ENCODE measurements around the gene CEP55. TPM values are rescaled to one million over a fixed set of nuclear protein-coding genes. Genes with fewer than 3 reads are reported as not detected.

Gene CEP55
- polyA plus RNA-seq, 1 donor (not counting 4 experiments of a cell fraction or from before 2014, with no cell fraction given) = 25.4 TPM

DNA sequence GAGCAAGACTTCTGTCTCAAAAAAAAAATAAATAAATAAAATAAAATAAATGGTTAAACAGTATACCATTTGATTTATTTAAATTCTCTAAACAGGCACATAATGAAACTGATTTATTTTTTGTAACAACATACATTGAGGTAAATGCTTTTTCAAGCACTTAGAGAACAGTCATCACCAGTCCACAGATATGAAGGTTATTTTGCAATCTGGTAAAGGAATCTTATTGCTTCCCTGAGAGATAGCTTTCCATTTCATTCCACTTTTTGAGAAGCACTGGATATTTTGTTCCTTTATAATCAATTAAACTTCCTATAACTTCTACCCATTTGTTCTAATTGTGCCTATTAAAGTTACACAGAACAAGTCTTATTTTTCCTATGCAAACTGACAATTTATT lies 5.2 kb downstream of the CEP55 start:
- dilution Hi-C loops (cut with MboI; ENCODE audit: extremely low pct_ligation_motif_present, low sequenced_read_pairs) = no loop called here
- Histone ChIP-seq H3K4me2 (ENCODE audit: control insufficient read depth, extremely low read depth, insufficient read depth, low read depth, low read length) (no peak overlapping the region), H3K9ac (ENCODE audit: control insufficient read depth, extremely low read depth, insufficient read depth, low read length) (no peak overlapping the region), H3K4me1 (ENCODE audit: control insufficient read depth, extremely low read depth, insufficient read depth, low read length) (peaks cover 13% of the 10 kb centered on the region), H3K79me2 (ENCODE audit: control insufficient read depth, insufficient read depth, low read length) (peaks cover 36% of the 10 kb centered on the region), H2AFZ (ENCODE audit: control insufficient read depth, low read length) (no peak overlapping the region), H3K27me3 (ENCODE audit: control insufficient read depth, extremely low read depth, insufficient read depth, low read length) (no peaks in the 10 kb centered on the region), H4K20me1 (ENCODE audit: control insufficient read depth, extremely low read depth, insufficient read depth, low read length) (no peaks in the 10 kb centered on the region), H3K9me1 (ENCODE audit: control insufficient read depth, extremely low read depth, insufficient read depth, low read length) (peaks cover 3% of the 10 kb centered on the region), H3K4me3 (ENCODE audit: control insufficient read depth in 2 of 3, extremely low read depth in 1 of 3, insufficient read depth in 2 of 3, low read depth in 1 of 3, low read length in 3 of 3) (no peak overlapping the region), H3K36me3 (ENCODE audit: control insufficient read depth in 2 of 2, extremely low read depth in 1 of 2, insufficient read depth in 2 of 2, low read length in 2 of 2) (peaks cover 0 to 4% of the 10 kb centered on the region in 2 experiments), H3K9me3 (ENCODE audit: control insufficient read depth, low read depth, low read length) (no peaks in the 10 kb centered on the region), H3K27ac (ENCODE audit: control insufficient read depth, insufficient read depth, low read length) (no peak overlapping the region)
- DNase-seq (ENCODE audit: low read depth, low spot score) = no peak
- FAIRE-seq = no peak
- TF ChIP-seq EZH2 (IDR thresholded peaks at IDR 0.05; ENCODE audit: low read length) (no peak), CTCF (optimal IDR thresholded peaks at IDR 0.05 in 1 of 3, IDR thresholded peaks at IDR 0.05 in 1 of 3, conservative IDR thresholded peaks at IDR 0.05 in 1 of 3; ENCODE audit: extremely low read depth in 1 of 3, insufficient read depth in 2 of 3, low read length in 3 of 3) (no peak)

GRCh38 chr10:93503075-93503474 lies 6.7 kb downstream of the CEP55 start:
- H3K79me2 ChIP-seq (ENCODE audit: control insufficient read depth, insufficient read depth, low read length) = peaks cover 24% of the 10 kb centered on the region
- dilution Hi-C loops (cut with MboI; ENCODE audit: extremely low pct_ligation_motif_present, low sequenced_read_pairs) = no loop called here
- no peak overlapping the region for H3K4me3 ChIP-seq (ENCODE audit: control insufficient read depth in 2 of 3, extremely low read depth in 1 of 3, insufficient read depth in 2 of 3, low read depth in 1 of 3, low read length in 3 of 3)
- H4K20me1 ChIP-seq (ENCODE audit: control insufficient read depth, extremely low read depth, insufficient read depth, low read length) = no peaks in the 10 kb centered on the region
- no peaks in the 10 kb centered on the region for H3K27me3 ChIP-seq (ENCODE audit: control insufficient read depth, extremely low read depth, insufficient read depth, low read length)
- no peak for TF ChIP-seq CTCF (optimal IDR thresholded peaks at IDR 0.05 in 1 of 3, IDR thresholded peaks at IDR 0.05 in 1 of 3, conservative IDR thresholded peaks at IDR 0.05 in 1 of 3; ENCODE audit: extremely low read depth in 1 of 3, insufficient read depth in 2 of 3, low read length in 3 of 3)
- no peak for TF ChIP-seq EZH2 (IDR thresholded peaks at IDR 0.05; ENCODE audit: low read length)
- H3K4me2 ChIP-seq (ENCODE audit: control insufficient read depth, extremely low read depth, insufficient read depth, low read depth, low read length) = no peak overlapping the region
- peaks cover 0 to 4% of the 10 kb centered on the region in 2 experiments for H3K36me3 ChIP-seq (ENCODE audit: control insufficient read depth in 2 of 2, extremely low read depth in 1 of 2, insufficient read depth in 2 of 2, low read length in 2 of 2)
- no peak overlapping the region for H3K9ac ChIP-seq (ENCODE audit: control insufficient read depth, extremely low read depth, insufficient read depth, low read length)
- H3K9me1 ChIP-seq (ENCODE audit: control insufficient read depth, extremely low read depth, insufficient read depth, low read length) = peaks cover 2% of the 10 kb centered on the region
- FAIRE-seq (no peak), DNase-seq (ENCODE audit: low read depth, low spot score) (no peak)
- H2AFZ ChIP-seq (ENCODE audit: control insufficient read depth, low read length) = no peak overlapping the region
- peaks cover 5% of the 10 kb centered on the region for H3K4me1 ChIP-seq (ENCODE audit: control insufficient read depth, extremely low read depth, insufficient read depth, low read length)
- no peak overlapping the region for H3K27ac ChIP-seq (ENCODE audit: control insufficient read depth, insufficient read depth, low read length)
- H3K9me3 ChIP-seq (ENCODE audit: control insufficient read depth, low read depth, low read length) = no peaks in the 10 kb centered on the region

Data from keratinocyte (primary cell).